Large intestine (tissue), 3 donors: ENCODE measurements around the gene GDF10. TPM values are rescaled to one million over a fixed set of nuclear protein-coding genes. Genes with fewer than 3 reads are reported as not detected.

Source experiments
- DNase-seq, 2 donors: peaks; one replicate each; pipeline versions ENCODE4 v3.0.0 to v3.0.0-alpha.2; 2013
- H3K27ac ChIP-seq: one replicate; pipeline ENCODE4 v1.5.1; 2013; ENCODE audit warnings: low read length
- H3K27me3 ChIP-seq: 2 replicates; pipeline ENCODE4 v1.6.1; 2013; ENCODE audit warnings: low read length; ENCODE audit not compliant: control insufficient read depth, insufficient read depth
- H3K36me3 ChIP-seq: 2 replicates; pipeline ENCODE4 v1.6.1; 2013; ENCODE audit warnings: low read length; ENCODE audit not compliant: control insufficient read depth, insufficient read depth
- H3K4me1 ChIP-seq: one replicate; pipeline ENCODE4 v1.6.1; 2013; ENCODE audit warnings: low read length; ENCODE audit not compliant: control insufficient read depth, insufficient read depth
- H3K4me3 ChIP-seq: one replicate; pipeline ENCODE4 v1.5.1; 2013; ENCODE audit warnings: low read length
- H3K9me3 ChIP-seq: one replicate; pipeline ENCODE4 v1.6.1; 2013; ENCODE audit warnings: mild to moderate bottlenecking, low read depth, low read length, moderate library complexity; ENCODE audit not compliant: control insufficient read depth
- WGBS: methylation state at CpG from one replicate; pipeline ENCODE4 v1.1.5; 2013; ENCODE audit warnings: low lambda C conversion rate; ENCODE audit not compliant: insufficient coverage; 5-methylcytosine and 5-hydroxymethylcytosine counted together
- polyA plus RNA-seq: library from polyadenylated mRNA; unstranded; fragments of 120-200 nt; gene quantifications from one replicate; pipeline ENCODE4 v1.2.1, GENCODE V29; 2013

Gene GDF10
- polyA plus RNA-seq, 1 donor = 2.5 TPM

GRCh38 chr10:47283848-47284247 is 16.1 kb upstream of the GDF10 start:
- Histone ChIP-seq H3K4me1 (no peaks in the 10 kb centered on the region), H3K36me3 (no peaks in the 10 kb centered on the region), H3K27ac (no peak overlapping the region), H3K9me3 (no peaks in the 10 kb centered on the region), H3K27me3 (peaks cover 13% of the 10 kb centered on the region), H3K4me3 (no peak overlapping the region)
- DNase-seq = no peak

- Histone ChIP-seq H3K4me3 (no peak overlapping the region), H3K27me3 (peaks cover 13% of the 10 kb centered on the region), H3K36me3 (no peaks in the 10 kb centered on the region), H3K27ac (no peak overlapping the region), H3K4me1 (no peaks in the 10 kb centered on the region), H3K9me3 (no peaks in the 10 kb centered on the region)
- no peak for DNase-seq
- WGBS = 100% methylated on average over 1 of the region's 8 CpGs
These were observed 14.4 kb upstream of the GDF10 start for GRCh38 chr10:47285381-47286115.

GRCh38 chr10:47286116-47286505 is 13.9 kb upstream of the GDF10 start:
- Histone ChIP-seq H3K9me3 (no peaks in the 10 kb centered on the region), H3K4me3 (no peak overlapping the region), H3K4me1 (no peaks in the 10 kb centered on the region), H3K36me3 (no peaks in the 10 kb centered on the region), H3K27ac (no peak overlapping the region), H3K27me3 (peaks cover 13% of the 10 kb centered on the region)
- WGBS = 80% methylated on average over 2 of the region's 4 CpGs
- no peak for DNase-seq

GRCh38 chr10:47286591-47287315 is 13.2 kb upstream of the GDF10 start:
- no peak overlapping the region for H3K27ac ChIP-seq
- H3K4me1 ChIP-seq = no peaks in the 10 kb centered on the region
- DNase-seq = no peak
- no CpG with 5 or more reads among the region's 4 CpGs for WGBS
- H3K36me3 ChIP-seq = no peaks in the 10 kb centered on the region
- H3K4me3 ChIP-seq = no peak overlapping the region
- H3K27me3 ChIP-seq = peaks cover 13% of the 10 kb centered on the region
- H3K9me3 ChIP-seq = no peaks in the 10 kb centered on the region

GRCh38 chr10:47287365-47287802 is 12.6 kb upstream of the GDF10 start:
- Histone ChIP-seq H3K27me3 (peaks cover 8% of the 10 kb centered on the region), H3K9me3 (no peaks in the 10 kb centered on the region), H3K27ac (no peak overlapping the region), H3K36me3 (no peaks in the 10 kb centered on the region), H3K4me1 (no peaks in the 10 kb centered on the region), H3K4me3 (no peak overlapping the region)
- no peak for DNase-seq
- no CpG with 5 or more reads among the region's 12 CpGs for WGBS

GRCh38 chr10:47287805-47288204 is 12.2 kb upstream of the GDF10 start:
- H3K9me3 ChIP-seq = no peaks in the 10 kb centered on the region
- H3K36me3 ChIP-seq = no peaks in the 10 kb centered on the region
- no CpG with 5 or more reads among the region's 6 CpGs for WGBS
- no peak for DNase-seq
- H3K27ac ChIP-seq = no peak overlapping the region
- H3K27me3 ChIP-seq = peaks cover 8% of the 10 kb centered on the region
- H3K4me3 ChIP-seq = no peak overlapping the region
- H3K4me1 ChIP-seq = no peaks in the 10 kb centered on the region

- 44% methylated on average over 1 of the region's 8 CpGs for WGBS
- no peaks in the 10 kb centered on the region for H3K4me1 ChIP-seq
- no peaks in the 10 kb centered on the region for H3K36me3 ChIP-seq
- H3K9me3 ChIP-seq = no peaks in the 10 kb centered on the region
- peaks cover 8% of the 10 kb centered on the region for H3K27me3 ChIP-seq
- no peak for DNase-seq
- H3K4me3 ChIP-seq = no peak overlapping the region
- H3K27ac ChIP-seq = no peak overlapping the region
These were observed 11.8 kb upstream of the GDF10 start for GRCh38 chr10:47288236-47288635.

- H3K27ac ChIP-seq = no peak overlapping the region
- no peaks in the 10 kb centered on the region for H3K36me3 ChIP-seq
- no peaks in the 10 kb centered on the region for H3K9me3 ChIP-seq
- H3K4me1 ChIP-seq = no peaks in the 10 kb centered on the region
- no peak for DNase-seq
- no CpG with 5 or more reads among the region's 9 CpGs for WGBS
- H3K4me3 ChIP-seq = no peak overlapping the region
- H3K27me3 ChIP-seq = peaks cover 13% of the 10 kb centered on the region
These were observed 11.0 kb upstream of the GDF10 start for GRCh38 chr10:47288916-47289495.

GRCh38 chr10:47289921-47290320 is 10.1 kb upstream of the GDF10 start:
- no peaks in the 10 kb centered on the region for H3K9me3 ChIP-seq
- no peaks in the 10 kb centered on the region for H3K36me3 ChIP-seq
- H3K4me1 ChIP-seq = no peaks in the 10 kb centered on the region
- H3K27me3 ChIP-seq = peaks cover 15% of the 10 kb centered on the region
- no CpG with 5 or more reads among the region's 6 CpGs for WGBS
- no peak overlapping the region for H3K27ac ChIP-seq
- H3K4me3 ChIP-seq = no peak overlapping the region
- no peak for DNase-seq

GRCh38 chr10:47290338-47290737 is 9.7 kb upstream of the GDF10 start:
- H3K9me3 ChIP-seq = no peaks in the 10 kb centered on the region
- H3K27me3 ChIP-seq = peaks cover 20% of the 10 kb centered on the region
- no peak overlapping the region for H3K27ac ChIP-seq
- no peak for DNase-seq
- WGBS = no CpG with 5 or more reads among the region's 3 CpGs
- no peak overlapping the region for H3K4me3 ChIP-seq
- H3K4me1 ChIP-seq = no peaks in the 10 kb centered on the region
- no peaks in the 10 kb centered on the region for H3K36me3 ChIP-seq
